ENCODE measurements around the gene PSMB10. TPM values are rescaled to one million over a fixed set of nuclear protein-coding genes. Genes with fewer than 3 reads are reported as not detected.

PSMB10 gene
- total RNA-seq, 1 experiment from 2014 or later, result 39.5 TPM

GRCh38 chr16:67892375-67892774 is 44.3 kb downstream of the PSMB10 start:
- H2AFZ ChIP-seq, result peak overlapping the region; percentile 85
- no peaks in the 10 kb centered on the region for H3K36me3 ChIP-seq (ENCODE audit: low read depth)
- intact Hi-C loops (cut with micrococcal nuclease; ENCODE audit: unreplicated experiment), result loop anchor here (5.0 kb wide), 1 partner anchor 35 kb away; no protein-coding TSS in a partner anchor
- no TSS peak for BruUV-seq (replicated peaks)
- DNase-seq, result no peak
- POLR2A ChIA-PET (ENCODE audit: unreplicated experiment), result no interaction called here
- H3K27me3 ChIP-seq (ENCODE audit: insufficient read depth, low read depth), result no peaks in the 10 kb centered on the region
- H3F3A ChIP-seq (ENCODE audit: insufficient read depth, low read depth), result peaks cover 20% of the 10 kb centered on the region; the same call in 1 of the 2 replicates
- H3K4me1 ChIP-seq (replicated peaks; ENCODE audit: insufficient read depth), result peaks cover 14% of the 10 kb centered on the region
- CTCF ChIA-PET, result interaction anchor here (0.6 kb wide), 1 partner anchor 260 kb away, joined by 3 read pairs; no protein-coding TSS in a partner anchor
- no peak for TF ChIP-seq EZH2 (IDR thresholded peaks at IDR 0.05; ENCODE audit: low read depth)
- peak overlapping the region; percentile 98; the same call in 1 of the 2 replicates for H3K4me3 ChIP-seq
- no peaks in the 10 kb centered on the region for H3K9me2 ChIP-seq (ENCODE audit: insufficient read depth)
- H3K9me3 ChIP-seq (ENCODE audit: insufficient read depth, low read depth), result no peaks in the 10 kb centered on the region
- peak overlapping the region; percentile 88 for H3K4me2 ChIP-seq
- peaks cover 42% of the 10 kb centered on the region for H3K79me2 ChIP-seq (ENCODE audit: low read depth)
- peaks cover 7% of the 10 kb centered on the region; the same call in 1 of the 2 replicates for H4K20me1 ChIP-seq (ENCODE audit: insufficient read depth)
- H3K27ac ChIP-seq, result 0 out of 2 replicates have a peak overlapping the region, but pooled peaks have one; percentile 7

GRCh38 chr16:67888331-67888730 is 48.3 kb downstream of the PSMB10 start:
- no peaks in the 10 kb centered on the region for H3K9me3 ChIP-seq (ENCODE audit: insufficient read depth, low read depth)
- DNase-seq, result no peak
- H3K4me1 ChIP-seq (replicated peaks; ENCODE audit: insufficient read depth), result peaks cover 5% of the 10 kb centered on the region; the same call in 1 of the 2 replicates
- no peaks in the 10 kb centered on the region for H3K9me2 ChIP-seq (ENCODE audit: insufficient read depth)
- no peak overlapping the region for H3K27ac ChIP-seq
- H3K27me3 ChIP-seq (ENCODE audit: insufficient read depth, low read depth), result no peaks in the 10 kb centered on the region
- no peak overlapping the region for H2AFZ ChIP-seq
- no peak for TF ChIP-seq EZH2 (IDR thresholded peaks at IDR 0.05; ENCODE audit: low read depth)
- H3K79me2 ChIP-seq (ENCODE audit: low read depth), result peaks cover 2% of the 10 kb centered on the region
- no peak overlapping the region for H3K4me2 ChIP-seq
- CTCF ChIA-PET, result no interaction called here
- H3K4me3 ChIP-seq, result no peak overlapping the region
- intact Hi-C loops (cut with micrococcal nuclease; ENCODE audit: unreplicated experiment), result no loop called here
- BruUV-seq (replicated peaks), result no TSS peak
- H3F3A ChIP-seq (ENCODE audit: insufficient read depth, low read depth), result peaks cover 10% of the 10 kb centered on the region; the same call in 1 of the 2 replicates
- H3K36me3 ChIP-seq (ENCODE audit: low read depth), result no peaks in the 10 kb centered on the region
- H4K20me1 ChIP-seq (ENCODE audit: insufficient read depth), result no peaks in the 10 kb centered on the region
- POLR2A ChIA-PET (ENCODE audit: unreplicated experiment), result interaction anchor here (0.7 to 0.9 kb wide), 2 partner anchors 82 to 332 kb away, joined by 10 read pairs; partner anchors contain the start of genes RANBP10 and TSNAXIP1

GRCh38 chr16:67886387-67886786 is 50.3 kb downstream of the PSMB10 start:
- no peak for TF ChIP-seq EZH2 (IDR thresholded peaks at IDR 0.05; ENCODE audit: low read depth)
- TF ChIP-seq, protein P1, sequence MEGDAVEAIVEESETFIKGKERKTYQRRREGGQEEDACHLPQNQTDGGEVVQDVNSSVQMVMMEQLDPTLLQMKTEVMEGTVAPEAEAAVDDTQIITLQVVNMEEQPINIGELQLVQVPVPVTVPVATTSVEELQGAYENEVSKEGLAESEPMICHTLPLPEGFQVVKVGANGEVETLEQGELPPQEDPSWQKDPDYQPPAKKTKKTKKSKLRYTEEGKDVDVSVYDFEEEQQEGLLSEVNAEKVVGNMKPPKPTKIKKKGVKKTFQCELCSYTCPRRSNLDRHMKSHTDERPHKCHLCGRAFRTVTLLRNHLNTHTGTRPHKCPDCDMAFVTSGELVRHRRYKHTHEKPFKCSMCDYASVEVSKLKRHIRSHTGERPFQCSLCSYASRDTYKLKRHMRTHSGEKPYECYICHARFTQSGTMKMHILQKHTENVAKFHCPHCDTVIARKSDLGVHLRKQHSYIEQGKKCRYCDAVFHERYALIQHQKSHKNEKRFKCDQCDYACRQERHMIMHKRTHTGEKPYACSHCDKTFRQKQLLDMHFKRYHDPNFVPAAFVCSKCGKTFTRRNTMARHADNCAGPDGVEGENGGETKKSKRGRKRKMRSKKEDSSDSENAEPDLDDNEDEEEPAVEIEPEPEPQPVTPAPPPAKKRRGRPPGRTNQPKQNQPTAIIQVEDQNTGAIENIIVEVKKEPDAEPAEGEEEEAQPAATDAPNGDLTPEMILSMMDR (conservative IDR thresholded peaks at IDR 0.05), result no peak
- H3K4me3 ChIP-seq, result no peak overlapping the region
- no peaks in the 10 kb centered on the region for H3K9me3 ChIP-seq (ENCODE audit: insufficient read depth, low read depth)
- ChIA-PET POLR2A (ENCODE audit: unreplicated experiment) (no interaction called here), CTCF (no interaction called here)
- DNase-seq, result no peak
- H3K27me3 ChIP-seq (ENCODE audit: insufficient read depth, low read depth), result no peaks in the 10 kb centered on the region
- peaks cover 5% of the 10 kb centered on the region; the same call in 1 of the 2 replicates for H3F3A ChIP-seq (ENCODE audit: insufficient read depth, low read depth)
- no peak overlapping the region for H3K27ac ChIP-seq
- no TSS peak for BruUV-seq (replicated peaks)
- no peaks in the 10 kb centered on the region for H4K20me1 ChIP-seq (ENCODE audit: insufficient read depth)
- H3K4me2 ChIP-seq, result no peak overlapping the region
- no peak overlapping the region for H2AFZ ChIP-seq
- H3K4me1 ChIP-seq (replicated peaks; ENCODE audit: insufficient read depth), result no peaks in the 10 kb centered on the region
- no peaks in the 10 kb centered on the region for H3K9me2 ChIP-seq (ENCODE audit: insufficient read depth)
- no peaks in the 10 kb centered on the region for H3K79me2 ChIP-seq (ENCODE audit: low read depth)
- H3K36me3 ChIP-seq (ENCODE audit: low read depth), result peaks cover 4% of the 10 kb centered on the region; the same call in 1 of the 2 replicates
- intact Hi-C loops (cut with micrococcal nuclease; ENCODE audit: unreplicated experiment), result no loop called here

DNA sequence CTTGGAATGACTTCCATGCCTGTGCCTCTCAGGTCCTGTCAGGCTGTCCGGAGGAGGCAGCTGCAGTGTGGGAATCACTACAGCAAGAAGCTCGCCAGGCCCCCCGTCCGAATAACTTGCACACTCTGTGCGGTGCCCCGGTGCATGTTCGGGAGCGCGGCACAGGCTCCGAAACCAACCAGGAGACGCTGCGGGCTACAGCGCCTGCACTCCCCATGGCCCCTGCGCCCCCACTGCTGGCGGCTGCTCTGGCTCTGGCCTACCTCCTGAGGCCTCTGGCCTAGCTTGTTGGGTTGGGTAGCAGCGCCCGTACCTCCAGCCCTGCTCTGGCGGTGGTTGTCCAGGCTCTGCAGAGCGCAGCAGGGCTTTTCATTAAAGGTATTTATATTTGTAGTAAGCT is 50.7 kb downstream of the PSMB10 start:
- POLR2A ChIA-PET (ENCODE audit: unreplicated experiment), result no interaction called here
- peaks cover 5% of the 10 kb centered on the region; the same call in 1 of the 2 replicates for H3F3A ChIP-seq (ENCODE audit: insufficient read depth, low read depth)
- intact Hi-C loops (cut with micrococcal nuclease; ENCODE audit: unreplicated experiment), result no loop called here
- H3K4me1 ChIP-seq (replicated peaks; ENCODE audit: insufficient read depth), result no peaks in the 10 kb centered on the region
- H3K36me3 ChIP-seq (ENCODE audit: low read depth), result peaks cover 4% of the 10 kb centered on the region; the same call in 1 of the 2 replicates
- no peak overlapping the region for H3K4me2 ChIP-seq
- no peak overlapping the region for H3K27ac ChIP-seq
- H3K9me3 ChIP-seq (ENCODE audit: insufficient read depth, low read depth), result no peaks in the 10 kb centered on the region
- no peaks in the 10 kb centered on the region for H4K20me1 ChIP-seq (ENCODE audit: insufficient read depth)
- no peak overlapping the region for H3K4me3 ChIP-seq
- no peak overlapping the region for H2AFZ ChIP-seq
- H3K79me2 ChIP-seq (ENCODE audit: low read depth), result no peaks in the 10 kb centered on the region
- CTCF ChIA-PET, result no interaction called here
- TF ChIP-seq, protein P1 (conservative IDR thresholded peaks at IDR 0.05), result no peak
- TF ChIP-seq EZH2 (IDR thresholded peaks at IDR 0.05; ENCODE audit: low read depth), result no peak
- H3K27me3 ChIP-seq (ENCODE audit: insufficient read depth, low read depth), result no peaks in the 10 kb centered on the region
- BruUV-seq (replicated peaks), result no TSS peak
- H3K9me2 ChIP-seq (ENCODE audit: insufficient read depth), result no peaks in the 10 kb centered on the region
- no peak for DNase-seq

Measured in PC-9 (cell line).